PFSK-1 (cell line): Measurements from ENCODE around the gene ALDH1A3.

Experiments
- POLR2AphosphoS5 ChIP-seq: IDR thresholded peaks from 2 replicates; pipeline ENCODE4 v1.6.1; 2012; ENCODE audit warnings: low read depth, mild to moderate bottlenecking, control low read depth, low read length, moderate library complexity
- SIN3A ChIP-seq: IDR thresholded peaks from 2 replicates; pipeline ENCODE4 v1.6.1; 2012; ENCODE audit warnings: mild to moderate bottlenecking, low read length, moderate library complexity, borderline replicate concordance; ENCODE audit not compliant: insufficient read depth

GRCh38 chr15:100861511-100861991 lies 18.1 kb upstream of the ALDH1A3 start:
- TF ChIP-seq POLR2AphosphoS5, result no peak
- TF ChIP-seq SIN3A, result no peak
